Measurements from ENCODE around the gene REPIN1.

- TF ChIP-seq CTCF (conservative IDR thresholded peaks at IDR 0.05) (no peak), EZH2 (IDR thresholded peaks at IDR 0.05; ENCODE audit: low read depth) (no peak)
Measured at GRCh38 chr7:150351587-150352194, 16.9 kb upstream of the REPIN1 start.

Data from PC-9 (cell line).